Stimulated activated CD8-positive, alpha-beta memory T cell treated with anti-CD3 and anti-CD28 coated beads, Interleukin-7, amount 100 ng/mL, for 48 hours (primary cell): ENCODE measurements around the gene ATG9B.

ENCODE experiments used
- DNase-seq, 2 donors: peaks; one replicate each; pipeline ENCODE4 v3.0.0-alpha.2; 2020; ENCODE audit warnings: low read depth in 1 of 2; ENCODE audit errors: extremely low read depth in 1 of 2

Gene ATG9B

GRCh38 chr7:150968734-150969372, 55.4 kb downstream of the ATG9B start:
- no peak for DNase-seq

- DNase-seq = no peak
These were observed 56.1 kb downstream of the ATG9B start for GRCh38 chr7:150968056-150968733.

- DNase-seq = no peak
These were observed 56.9 kb downstream of the ATG9B start for GRCh38 chr7:150967349-150967748.

GRCh38 chr7:150966002-150966401, 58.3 kb downstream of the ATG9B start:
- no peak for DNase-seq

- no peak for DNase-seq
These were observed 58.9 kb downstream of the ATG9B start for GRCh38 chr7:150965273-150965830.
